NCI-H187 treated with DMSO at 0.1 percent for 48 hours (cell line): Measurements from ENCODE around the gene SH3TC1.

ENCODE experiments used
- DNase-seq: peaks from one replicate; lab custom pipeline; 2025; lab: John Stamatoyannopoulos, UW

SH3TC1 gene

GRCh38 chr4:8289956-8290700 is 91.0 kb downstream of the SH3TC1 start:
- no peak for DNase-seq

- no peak for DNase-seq
These were observed 91.5 kb downstream of the SH3TC1 start for GRCh38 chr4:8290701-8290970.
